Skeletal muscle tissue (tissue), 4 donors: Measurements from ENCODE around the gene LARGE1. TPM values are rescaled to one million over a fixed set of nuclear protein-coding genes. Genes with fewer than 3 reads are reported as not detected.

Source experiments
- H3K27ac ChIP-seq: one replicate; pipeline ENCODE4 v1.7.0; 2013; ENCODE audit warnings: mild to moderate bottlenecking, low read depth, low read length, inconsistent platforms
- H3K27me3 ChIP-seq, 3 donors: one replicate each; pipeline ENCODE4 v1.7.0; 2013; ENCODE audit warnings: low read length in 3 of 3; ENCODE audit not compliant: control insufficient read depth in 3 of 3, insufficient read depth in 3 of 3
- H3K36me3 ChIP-seq, 3 donors: one replicate each; pipeline ENCODE4 v1.7.0; 2013; ENCODE audit warnings: low read length in 3 of 3; ENCODE audit not compliant: control insufficient read depth in 3 of 3, insufficient read depth in 3 of 3
- H3K4me1 ChIP-seq, 3 donors: one replicate each; pipeline ENCODE4 v1.7.0; 2013; ENCODE audit warnings: low read length in 3 of 3, mild to moderate bottlenecking in 3 of 3; ENCODE audit not compliant: control insufficient read depth in 3 of 3, insufficient read depth in 3 of 3
- H3K4me3 ChIP-seq, 3 donors: one replicate each; pipeline ENCODE4 v1.7.0; 2013; ENCODE audit warnings: low read length in 3 of 3
- H3K9ac ChIP-seq, 3 donors: one replicate each; pipeline ENCODE4 v1.7.0; 2013; ENCODE audit warnings: low read length in 3 of 3, mild to moderate bottlenecking in 3 of 3, moderate library complexity in 2 of 3, low read depth in 1 of 3
- H3K9me3 ChIP-seq, 3 donors: one replicate each; pipeline ENCODE4 v1.7.0; 2013; ENCODE audit warnings: low read length in 3 of 3; ENCODE audit not compliant: control insufficient read depth in 3 of 3
- total RNA-seq: library from RNA; depleted of rRNA; stranded (reverse); fragments of >200 nt; gene quantifications from one replicate; pipeline ENCODE4 v1.2.3, GENCODE V29; 2014
- donor health status: Osteomylitis.

Gene LARGE1
- total RNA-seq, 1 donor from 2014 or later: 12.5 TPM

DNA sequence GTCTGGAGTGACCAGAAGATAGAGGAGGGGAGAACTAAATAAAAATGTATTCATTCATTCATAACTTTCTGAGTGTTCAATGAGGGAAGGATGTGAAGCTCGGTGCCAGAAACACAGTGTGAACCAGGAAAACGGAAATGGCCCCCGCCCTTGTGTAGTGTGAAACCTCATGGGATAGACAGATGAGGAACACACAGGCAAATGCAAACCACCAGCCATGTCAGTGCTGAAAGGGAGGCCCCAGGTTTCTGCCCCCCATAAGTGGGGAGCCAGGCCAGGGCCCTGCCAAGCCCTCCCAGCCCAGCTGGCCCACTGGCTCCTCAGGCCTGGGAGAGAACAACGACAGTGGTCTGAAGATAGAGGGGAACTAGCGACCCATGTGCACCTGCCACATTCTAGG lies 30.5 kb downstream of the LARGE1 start:
- Histone ChIP-seq H3K4me3 (no peak overlapping the region), H3K27me3 (no peaks in the 10 kb centered on the region), H3K9me3 (no peaks in the 10 kb centered on the region), H3K27ac (no peak overlapping the region), H3K4me1 (peaks cover 8 to 18% (median 14%) of the 10 kb centered on the region in 3 donors), H3K9ac (no peak overlapping the region), H3K36me3 (no peaks in the 10 kb centered on the region)

DNA sequence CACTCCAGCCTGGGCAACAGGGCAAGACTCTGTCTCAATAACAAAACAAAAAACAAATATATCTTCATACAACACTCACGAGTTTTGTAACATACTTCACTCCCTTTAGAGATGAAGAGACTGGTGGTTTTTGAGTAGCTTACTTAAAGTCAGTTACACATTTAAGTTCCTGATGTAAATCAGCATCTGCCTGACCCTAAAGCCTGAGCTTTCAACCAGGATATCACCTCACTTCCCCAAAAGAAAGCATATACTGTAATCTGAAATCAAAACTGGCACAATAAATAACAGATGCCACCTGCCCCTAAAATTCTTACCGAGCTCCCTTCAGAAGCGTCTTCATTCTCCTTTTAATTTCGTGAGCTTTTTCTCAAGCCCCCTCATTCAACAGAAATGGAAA lies 31.5 kb downstream of the LARGE1 start:
- H3K9ac ChIP-seq: no peak overlapping the region
- H3K4me3 ChIP-seq: no peak overlapping the region
- no peaks in the 10 kb centered on the region for H3K27me3 ChIP-seq
- no peaks in the 10 kb centered on the region for H3K9me3 ChIP-seq
- H3K27ac ChIP-seq: no peak overlapping the region
- H3K36me3 ChIP-seq: no peaks in the 10 kb centered on the region
- peaks cover 18 to 22% (median 21%) of the 10 kb centered on the region in 3 donors for H3K4me1 ChIP-seq

DNA sequence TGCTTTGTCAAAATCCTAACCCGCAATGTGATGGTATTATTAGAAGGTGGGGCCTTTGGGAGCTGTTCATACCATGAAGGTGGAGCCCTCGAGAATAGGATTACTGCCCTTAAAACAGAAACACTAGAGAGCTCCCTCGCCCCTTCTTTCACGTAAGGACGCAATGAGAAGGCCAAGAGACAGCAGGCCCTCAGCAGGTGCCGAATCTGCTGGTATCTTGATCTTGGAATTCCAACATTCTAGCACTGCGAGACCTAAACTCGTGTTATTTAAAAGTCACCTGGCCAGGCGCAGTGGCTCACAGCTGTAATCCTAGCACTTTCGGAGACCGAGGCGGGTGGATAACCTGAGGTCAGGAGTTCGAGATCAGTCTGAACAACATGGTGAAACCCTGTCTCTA lies 33.1 kb downstream of the LARGE1 start:
- H3K4me1 ChIP-seq: peaks cover 23 to 34% (median 29%) of the 10 kb centered on the region in 3 donors
- H3K27ac ChIP-seq: no peak overlapping the region
- no peak overlapping the region for H3K4me3 ChIP-seq
- H3K36me3 ChIP-seq: no peaks in the 10 kb centered on the region
- H3K9me3 ChIP-seq: no peaks in the 10 kb centered on the region
- H3K27me3 ChIP-seq: no peaks in the 10 kb centered on the region
- H3K9ac ChIP-seq: no peak overlapping the region

DNA sequence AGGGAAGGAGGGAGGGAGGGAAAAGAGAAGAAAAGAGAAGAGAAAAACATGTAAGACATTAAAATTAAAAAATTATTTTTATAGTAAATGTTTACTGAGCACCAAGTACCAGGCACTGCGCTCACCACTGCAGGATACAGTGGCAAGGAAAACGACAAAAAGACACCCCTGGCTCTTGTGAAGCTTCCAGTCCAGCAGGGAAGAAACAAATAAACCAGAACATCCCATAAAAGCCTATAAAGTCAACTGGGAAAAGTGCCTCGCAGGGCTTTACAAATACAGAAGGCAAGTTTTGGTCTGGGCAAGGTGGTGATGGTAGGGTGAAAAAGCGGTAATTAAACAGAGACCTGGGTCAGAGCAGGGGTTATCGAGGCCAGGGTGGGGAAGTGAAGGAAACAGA lies 33.6 kb downstream of the LARGE1 start:
- no peaks in the 10 kb centered on the region for H3K9me3 ChIP-seq
- H3K4me3 ChIP-seq: no peak overlapping the region
- no peak overlapping the region for H3K27ac ChIP-seq
- H3K36me3 ChIP-seq: no peaks in the 10 kb centered on the region
- peaks cover 23 to 34% (median 29%) of the 10 kb centered on the region in 3 donors for H3K4me1 ChIP-seq
- H3K9ac ChIP-seq: no peak overlapping the region
- H3K27me3 ChIP-seq: no peaks in the 10 kb centered on the region

DNA sequence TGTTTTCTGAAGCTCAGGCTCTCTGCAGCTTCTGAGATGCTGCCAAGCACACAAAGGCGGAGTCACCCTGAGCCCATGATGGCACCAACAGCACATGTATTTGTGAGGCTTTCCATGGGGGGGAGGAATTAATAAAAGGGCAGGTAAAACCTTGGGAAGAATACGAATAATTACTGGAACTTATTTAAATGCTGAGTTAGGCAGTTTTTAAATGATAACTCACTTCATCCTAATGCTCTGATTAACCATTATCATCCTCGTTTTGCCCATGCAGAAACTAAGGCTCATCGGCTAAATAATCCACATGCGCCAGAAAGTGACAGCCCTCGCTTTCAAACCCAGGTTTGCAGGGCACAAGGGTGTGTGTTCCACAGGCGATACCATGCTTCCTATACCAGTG lies 35.4 kb downstream of the LARGE1 start:
- peak overlapping the region in 2 of 3 donors; percentile 46 to 54 for H3K4me3 ChIP-seq
- H3K27me3 ChIP-seq: no peaks in the 10 kb centered on the region
- H3K36me3 ChIP-seq: no peaks in the 10 kb centered on the region
- peak overlapping the region; percentile 24 to 76 (median 60) for H3K9ac ChIP-seq
- H3K27ac ChIP-seq: peak overlapping the region; percentile 71
- H3K4me1 ChIP-seq: peaks cover 23 to 37% (median 29%) of the 10 kb centered on the region in 3 donors
- no peaks in the 10 kb centered on the region for H3K9me3 ChIP-seq

DNA sequence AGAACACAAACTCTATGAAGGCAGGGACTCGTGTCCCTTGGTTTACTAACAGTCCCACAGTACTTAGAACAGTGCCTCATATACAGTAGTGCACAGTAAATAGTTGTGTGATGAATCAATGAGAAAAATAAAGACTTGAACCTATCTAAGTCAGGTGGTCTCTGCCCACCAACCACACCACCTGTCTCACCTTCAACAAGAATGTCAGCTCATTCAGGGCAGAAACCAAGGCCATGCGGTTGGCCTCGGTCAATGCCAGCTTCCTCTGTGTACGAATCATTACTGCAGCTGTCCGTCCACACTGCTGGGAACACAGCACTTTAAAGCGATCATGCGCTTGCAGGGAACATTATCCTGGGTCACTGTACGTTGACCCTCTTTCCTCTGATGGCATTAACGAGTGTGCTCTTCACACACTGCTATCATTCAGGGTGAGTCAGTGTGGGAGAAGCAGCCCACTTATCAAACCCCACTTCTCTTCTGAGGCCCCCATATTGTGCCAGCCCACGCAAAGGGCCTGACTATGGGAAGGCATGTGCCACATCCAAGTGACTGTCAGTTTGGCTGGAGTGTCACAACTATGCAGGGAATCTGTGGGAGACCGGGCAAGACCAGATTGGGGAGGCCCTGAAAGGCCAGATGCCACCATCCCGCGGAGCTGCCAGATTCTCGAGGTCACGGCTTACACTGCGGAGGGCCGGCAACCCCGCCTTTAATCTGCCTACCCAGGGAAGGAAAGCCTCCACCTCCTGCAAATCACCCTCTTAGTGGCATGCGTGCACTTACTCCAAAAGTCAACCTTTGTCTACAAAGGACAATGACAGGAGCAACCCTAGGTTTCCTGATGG lies 36.1 kb downstream of the LARGE1 start:
- no peaks in the 10 kb centered on the region for H3K9me3 ChIP-seq
- H3K4me1 ChIP-seq: peaks cover 23 to 31% (median 24%) of the 10 kb centered on the region in 3 donors
- H3K27me3 ChIP-seq: no peaks in the 10 kb centered on the region
- H3K36me3 ChIP-seq: no peaks in the 10 kb centered on the region
- peak overlapping the region; percentile 71 for H3K27ac ChIP-seq
- H3K4me3 ChIP-seq: peak overlapping the region in 2 of 3 donors; percentile 46 to 54
- H3K9ac ChIP-seq: peak overlapping the region; percentile 24 to 76 (median 60)

DNA sequence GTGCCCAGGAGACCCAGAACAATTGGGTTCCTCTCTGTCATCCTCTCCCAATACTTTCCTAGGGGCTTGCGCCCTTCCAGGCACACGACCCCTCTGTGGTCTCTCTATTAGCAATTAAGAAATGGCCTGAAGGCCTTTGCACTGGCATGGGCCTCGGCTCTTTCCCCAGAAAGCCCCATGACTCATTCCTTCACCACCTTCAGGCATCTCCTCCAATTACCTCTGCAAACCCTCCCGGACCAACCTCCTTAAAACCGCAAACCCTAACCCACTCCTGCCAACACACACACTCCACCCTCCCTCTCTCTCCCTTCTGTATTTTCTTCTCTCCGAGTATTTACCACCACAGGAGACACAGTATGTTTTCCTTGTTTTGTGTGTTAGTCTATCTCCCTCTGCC lies 36.7 kb downstream of the LARGE1 start:
- Histone ChIP-seq H3K4me1 (peaks cover 20 to 31% (median 24%) of the 10 kb centered on the region in 3 donors), H3K27me3 (no peaks in the 10 kb centered on the region), H3K9ac (peak overlapping the region in 2 of 3 donors; percentile 13 to 76), H3K36me3 (no peaks in the 10 kb centered on the region), H3K4me3 (no peak overlapping the region), H3K9me3 (no peaks in the 10 kb centered on the region), H3K27ac (peak overlapping the region; percentile 71)

DNA sequence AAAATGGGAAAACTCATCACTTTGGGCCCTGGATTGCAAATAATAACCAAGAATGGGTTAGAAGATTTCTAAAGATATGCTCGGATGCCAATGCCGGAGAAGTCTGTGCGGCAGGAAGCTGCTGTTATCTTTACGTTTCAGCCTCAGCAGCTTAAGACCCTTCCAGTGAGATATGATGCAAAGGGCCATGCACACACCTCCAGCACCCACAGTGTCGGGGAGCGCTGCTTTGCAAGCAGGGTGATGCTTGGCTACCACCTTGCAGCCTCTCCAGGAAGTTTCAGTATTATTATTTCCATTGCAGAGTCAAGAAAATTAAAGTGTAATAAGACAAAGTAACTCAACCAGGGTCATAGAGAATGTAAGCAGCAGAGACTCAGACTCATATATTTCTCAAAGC lies 37.3 kb downstream of the LARGE1 start:
- peak overlapping the region; percentile 71 for H3K27ac ChIP-seq
- H3K9ac ChIP-seq: peak overlapping the region in 1 of 3 donors; percentile 14
- no peak overlapping the region for H3K4me3 ChIP-seq
- H3K4me1 ChIP-seq: peaks cover 20 to 31% (median 24%) of the 10 kb centered on the region in 3 donors
- no peaks in the 10 kb centered on the region for H3K36me3 ChIP-seq
- H3K27me3 ChIP-seq: no peaks in the 10 kb centered on the region
- H3K9me3 ChIP-seq: no peaks in the 10 kb centered on the region

DNA sequence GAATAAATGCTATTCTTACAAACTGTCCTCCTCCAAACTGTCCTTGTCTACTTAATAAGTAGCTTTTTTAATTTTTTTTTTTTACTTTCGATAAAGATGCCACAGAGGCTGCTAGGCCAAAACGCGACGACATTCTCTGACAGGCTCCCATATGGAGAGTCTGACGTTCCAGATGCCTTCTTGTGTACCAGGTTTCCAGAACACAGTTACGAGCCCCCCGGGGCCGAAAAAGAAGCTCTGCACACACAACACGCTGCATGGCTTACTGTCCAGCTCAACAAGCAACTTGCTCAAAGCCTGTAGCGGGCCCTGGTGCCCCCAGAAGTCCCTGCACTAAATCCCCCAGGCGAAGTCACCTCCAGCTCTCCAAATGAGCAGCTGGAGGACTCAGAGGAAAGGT lies 39.3 kb downstream of the LARGE1 start:
- H3K4me1 ChIP-seq: peaks cover 22 to 38% (median 28%) of the 10 kb centered on the region in 3 donors
- H3K4me3 ChIP-seq: no peak overlapping the region
- no peak overlapping the region for H3K27ac ChIP-seq
- H3K9me3 ChIP-seq: no peaks in the 10 kb centered on the region
- H3K9ac ChIP-seq: no peak overlapping the region
- no peaks in the 10 kb centered on the region for H3K27me3 ChIP-seq
- no peaks in the 10 kb centered on the region for H3K36me3 ChIP-seq

DNA sequence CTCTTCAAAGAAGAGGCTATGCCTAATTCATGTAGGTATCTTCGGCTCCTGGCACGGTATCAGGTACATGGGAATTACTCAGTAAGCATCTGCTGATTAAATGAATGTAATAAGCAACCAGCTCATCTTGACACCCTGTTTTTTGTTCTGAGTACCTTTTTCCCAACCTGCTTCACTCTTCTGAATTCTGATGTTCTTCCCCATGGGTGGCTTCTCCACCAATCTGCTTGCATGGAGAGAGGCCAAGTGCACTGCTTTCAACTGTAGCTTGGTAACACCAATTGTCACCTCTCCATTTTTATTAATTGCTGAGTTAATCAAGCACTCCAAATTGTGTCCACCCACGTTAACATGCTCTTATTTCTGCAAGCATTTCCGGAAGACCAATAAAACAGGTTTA lies 40.5 kb downstream of the LARGE1 start:
- H3K4me1 ChIP-seq: peaks cover 29 to 45% (median 34%) of the 10 kb centered on the region in 3 donors
- no peaks in the 10 kb centered on the region for H3K27me3 ChIP-seq
- no peaks in the 10 kb centered on the region for H3K9me3 ChIP-seq
- H3K36me3 ChIP-seq: no peaks in the 10 kb centered on the region
- H3K9ac ChIP-seq: no peak overlapping the region
- H3K4me3 ChIP-seq: no peak overlapping the region
- no peak overlapping the region for H3K27ac ChIP-seq
